ENCODE measurements around the gene DLG2. TPM values are rescaled to one million over a fixed set of nuclear protein-coding genes. Genes with fewer than 3 reads are reported as not detected.

Gene DLG2
- total and polyA plus RNA-seq, 2 of the 8 experiments (the other 6 are each of a cell fraction or from before 2014, with no cell fraction given): 1.7 to 14.3 TPM

- H2BK5ac ChIP-seq (ENCODE audit: low read depth, low read length): no peak overlapping the region
- no peak overlapping the region for H2BK120ac ChIP-seq (replicated peaks; ENCODE audit: low read depth, low read length)
- no peaks in the 10 kb centered on the region for H4K20me1 ChIP-seq (replicated peaks in 1 of 2; ENCODE audit: control insufficient read depth in 1 of 2, insufficient read depth in 2 of 2, low read length in 2 of 2)
- H3K27me3 ChIP-seq (replicated peaks in 1 of 4; ENCODE audit: control insufficient read depth in 3 of 4, extremely low read depth in 1 of 4, insufficient read depth in 3 of 4, low read length in 3 of 4): no peaks in the 10 kb centered on the region
- peaks cover 11 to 14% of the 10 kb centered on the region in 2 experiments; a peak in 3 of 4 replicates for H3K9me3 ChIP-seq (ENCODE audit: insufficient read depth in 2 of 2, low read depth in 1 of 2, low read length in 1 of 2)
- no peak overlapping the region for H3K9ac ChIP-seq (replicated peaks in 1 of 4; ENCODE audit: extremely low read depth in 1 of 4, low read depth in 3 of 4, low read length in 3 of 4)
- FAIRE-seq (no peak), DNase-seq (ENCODE audit: low read depth in 1 of 2, low spot score in 2 of 2) (no peak)
- H3K79me2 ChIP-seq (ENCODE audit: control insufficient read depth in 1 of 2, insufficient read depth in 2 of 2, low read length in 2 of 2): no peaks in the 10 kb centered on the region
- POLR2A ChIA-PET (ENCODE audit: partially characterized antibody): no interaction called here
- WGBS, 2 experiments (ENCODE audit: extremely low coverage in 1 of 2, insufficient coverage in 1 of 2, insufficient read length in 1 of 2, insufficient replicate concordance in 2 of 2, low coverage in 1 of 2, low lambda C conversion rate in 2 of 2, missing lambda C conversion rate in 1 of 2): 88% methylated on average over 4 of the region's 4 CpGs; no CpG with 5 or more reads in 1 of the 2 experiments
- no peak overlapping the region for H3K23ac ChIP-seq (ENCODE audit: insufficient read length)
- H3K18ac ChIP-seq (ENCODE audit: extremely low read depth, low read length): no peak overlapping the region
- H2AK5ac ChIP-seq (ENCODE audit: low read depth, low read length): no peak overlapping the region
- no peak overlapping the region for H2BK15ac ChIP-seq (ENCODE audit: low read length)
- H3K56ac ChIP-seq (replicated peaks; ENCODE audit: insufficient read length, low read depth, low read length): no peak overlapping the region
- H3K4ac ChIP-seq (replicated peaks; ENCODE audit: insufficient read length, low read depth, low read length): no peak overlapping the region
- H3K79me1 ChIP-seq (ENCODE audit: low read depth, low read length): no peaks in the 10 kb centered on the region
- H3K4me3 ChIP-seq (ENCODE audit: extremely low read depth in 1 of 4, insufficient read depth in 2 of 4, low read depth in 3 of 4, low read length in 4 of 4): no peak overlapping the region
- H3K4me2 ChIP-seq (ENCODE audit: insufficient read depth in 1 of 2, low read depth in 2 of 2, low read length in 2 of 2): no peak overlapping the region
- no peaks in the 10 kb centered on the region for H3K36me3 ChIP-seq (ENCODE audit: control insufficient read depth in 2 of 4, insufficient read depth in 4 of 4, low read length in 3 of 4)
- CTCF ChIA-PET (ENCODE audit: partially characterized antibody): interaction anchor here (1.3 kb wide), 1 partner anchor 370 kb away, joined by 3 read pairs; no protein-coding TSS in a partner anchor
- no peak overlapping the region for H3K14ac ChIP-seq (ENCODE audit: insufficient read length)
- H3K4me1 ChIP-seq (replicated peaks in 1 of 4; ENCODE audit: control insufficient read depth in 3 of 4, insufficient read depth in 4 of 4, low read length in 3 of 4): peaks cover 0 to 2% (median 0%) of the 10 kb centered on the region in 4 experiments; a peak in 1 of 7 replicates
- no peak overlapping the region for H2BK12ac ChIP-seq (ENCODE audit: low read depth, low read length)
- no peak overlapping the region for H3K27ac ChIP-seq (ENCODE audit: low read depth, low read length)
- no peak overlapping the region for H2AFZ ChIP-seq (ENCODE audit: low read length)
- no peak overlapping the region for H2BK20ac ChIP-seq (ENCODE audit: low read length)
- no peak overlapping the region for H4K5ac ChIP-seq (ENCODE audit: insufficient read length, low read depth, low read length)
- H4K8ac ChIP-seq (ENCODE audit: extremely low read depth, insufficient read depth, low read length): no peak overlapping the region
- no peaks in the 10 kb centered on the region; the same call in 1 of the 2 replicates for H3K23me2 ChIP-seq (ENCODE audit: low read depth, low read length)
- no peak overlapping the region for H4K91ac ChIP-seq (replicated peaks; ENCODE audit: insufficient read length, low read length)
- TF ChIP-seq EZH2 (IDR thresholded peaks at IDR 0.05; ENCODE audit: low read depth, low read length, severe bottlenecking) (no peak), ATF3 (IDR thresholded peaks at IDR 0.05; ENCODE audit: insufficient read depth, low read depth, low read length) (no peak), MAFK (IDR thresholded peaks at IDR 0.05; ENCODE audit: low read depth, low read length) (no peak), CEBPB (IDR thresholded peaks at IDR 0.05; ENCODE audit: low read depth, low read length) (no peak), KDM5A (IDR thresholded peaks at IDR 0.05; ENCODE audit: low read length) (no peak), TEAD4 (IDR thresholded peaks at IDR 0.05; ENCODE audit: low read depth, low read length) (no peak), FOSL1 (IDR thresholded peaks at IDR 0.05; ENCODE audit: insufficient read depth, low read depth, low read length) (no peak), SP4 (IDR thresholded peaks at IDR 0.05; ENCODE audit: low read length) (no peak), EGR1 (IDR thresholded peaks at IDR 0.05; ENCODE audit: borderline replicate concordance, low read depth, low read length) (no peak), GTF2F1 (IDR thresholded peaks at IDR 0.05; ENCODE audit: borderline replicate concordance, low read depth, low read length) (no peak), SIN3A (conservative IDR thresholded peaks at IDR 0.05 in 1 of 2, IDR thresholded peaks at IDR 0.05 in 1 of 2; ENCODE audit: low read depth in 1 of 2, low read length in 2 of 2) (no peak)
Measured at GRCh38 chr11:83449338-83449913, 2177.7 kb downstream of the DLG2 start.
